Measurements from ENCODE around the gene MYL9. TPM values are rescaled to one million over a fixed set of nuclear protein-coding genes. Genes with fewer than 3 reads are reported as not detected.
A peak's percentile ranks its signal among the peaks of the same experiment; 100 is the strongest.

Gene MYL9
- total RNA-seq, 1 donor: 135 TPM

DNA sequence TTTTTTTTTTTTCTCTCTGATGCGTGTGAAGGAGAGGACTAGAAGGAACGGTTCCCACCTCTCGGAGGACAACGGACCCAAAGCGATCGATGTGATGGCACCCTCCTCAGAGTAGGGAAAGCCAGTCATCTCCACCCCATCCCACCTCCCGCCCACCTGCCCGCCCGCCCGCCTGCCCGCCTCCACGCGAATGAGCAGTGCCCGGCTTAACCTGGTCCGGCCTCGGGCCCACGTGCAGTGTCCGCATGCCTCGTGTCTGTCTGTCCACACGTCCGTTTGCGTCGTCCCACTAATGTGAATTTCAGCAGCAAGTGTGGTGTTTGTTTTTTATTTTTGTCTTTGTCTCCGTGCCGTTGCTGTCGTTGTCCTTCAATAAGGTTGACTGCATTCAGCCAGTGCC lies 42.1 kb upstream of the MYL9 start:
- Histone ChIP-seq H4K20me1 (ENCODE audit: insufficient read depth, low read length) (peaks cover 67% of the 10 kb centered on the region), H3K36me3 (ENCODE audit: insufficient read depth, low read length) (peaks cover 78% of the 10 kb centered on the region), H3K27me3 (ENCODE audit: insufficient read depth, low read length) (no peaks in the 10 kb centered on the region), H3K4me3 (ENCODE audit: insufficient read depth, low read length) (no peak overlapping the region), H3K79me2 (ENCODE audit: insufficient read depth, low read length) (peaks cover 89% of the 10 kb centered on the region), H2AFZ (ENCODE audit: low read length) (no peak overlapping the region), H3K9me3 (ENCODE audit: low read depth, low read length) (no peaks in the 10 kb centered on the region), H3K27ac (ENCODE audit: low read depth, low read length) (peak overlapping the region; percentile 62), H3K4me1 (ENCODE audit: insufficient read depth, low read length) (peaks cover 34% of the 10 kb centered on the region), H3K4me2 (ENCODE audit: insufficient read depth, low read length) (no peak overlapping the region)
- TF ChIP-seq, protein P1, sequence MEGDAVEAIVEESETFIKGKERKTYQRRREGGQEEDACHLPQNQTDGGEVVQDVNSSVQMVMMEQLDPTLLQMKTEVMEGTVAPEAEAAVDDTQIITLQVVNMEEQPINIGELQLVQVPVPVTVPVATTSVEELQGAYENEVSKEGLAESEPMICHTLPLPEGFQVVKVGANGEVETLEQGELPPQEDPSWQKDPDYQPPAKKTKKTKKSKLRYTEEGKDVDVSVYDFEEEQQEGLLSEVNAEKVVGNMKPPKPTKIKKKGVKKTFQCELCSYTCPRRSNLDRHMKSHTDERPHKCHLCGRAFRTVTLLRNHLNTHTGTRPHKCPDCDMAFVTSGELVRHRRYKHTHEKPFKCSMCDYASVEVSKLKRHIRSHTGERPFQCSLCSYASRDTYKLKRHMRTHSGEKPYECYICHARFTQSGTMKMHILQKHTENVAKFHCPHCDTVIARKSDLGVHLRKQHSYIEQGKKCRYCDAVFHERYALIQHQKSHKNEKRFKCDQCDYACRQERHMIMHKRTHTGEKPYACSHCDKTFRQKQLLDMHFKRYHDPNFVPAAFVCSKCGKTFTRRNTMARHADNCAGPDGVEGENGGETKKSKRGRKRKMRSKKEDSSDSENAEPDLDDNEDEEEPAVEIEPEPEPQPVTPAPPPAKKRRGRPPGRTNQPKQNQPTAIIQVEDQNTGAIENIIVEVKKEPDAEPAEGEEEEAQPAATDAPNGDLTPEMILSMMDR (IDR thresholded peaks at IDR 0.05; ENCODE audit: extremely low read depth, low read depth, low read length): no peak
- DNase-seq (ENCODE audit: insufficient read length, low spot score, missing footprints): no peak

DNA sequence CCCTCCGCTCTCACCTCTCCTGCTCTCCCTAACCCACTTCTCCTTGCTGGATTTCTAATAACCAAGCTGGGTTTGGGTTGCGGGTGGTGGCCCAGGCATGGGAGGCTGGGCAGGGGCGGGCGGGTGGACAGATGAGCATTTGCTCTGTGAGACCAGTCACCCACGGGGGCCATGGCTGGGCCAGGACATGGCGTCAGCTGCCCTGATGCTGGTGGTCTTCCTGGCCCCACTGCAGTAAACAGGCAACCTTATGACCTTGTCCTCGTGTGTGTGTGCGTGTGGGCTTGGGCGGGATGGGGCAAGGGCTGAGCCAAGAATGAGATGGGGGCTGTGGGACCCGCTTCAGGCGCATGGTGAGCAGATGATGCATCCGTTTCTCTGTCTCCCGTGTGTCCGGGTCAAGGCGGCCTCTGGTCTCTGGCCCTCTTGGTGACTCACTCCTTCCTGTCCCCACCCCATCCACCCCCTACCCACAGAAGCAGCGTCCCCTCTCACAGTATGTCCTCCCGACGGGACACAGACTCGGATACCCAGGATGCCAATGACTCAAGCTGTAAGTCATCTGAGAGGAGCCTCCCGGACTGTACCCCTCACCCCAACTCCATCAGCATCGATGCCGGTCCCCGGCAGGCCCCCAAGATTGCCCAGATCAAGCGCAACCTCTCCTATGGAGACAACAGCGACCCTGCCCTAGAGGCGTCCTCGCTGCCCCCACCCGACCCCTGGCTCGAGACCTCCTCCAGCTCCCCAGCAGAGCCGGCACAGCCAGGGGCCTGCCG lies 41.4 kb upstream of the MYL9 start:
- DNase-seq (ENCODE audit: insufficient read length, low spot score, missing footprints): peak; percentile 96
- no peak overlapping the region for H2AFZ ChIP-seq (ENCODE audit: low read length)
- peaks cover 61% of the 10 kb centered on the region for H4K20me1 ChIP-seq (ENCODE audit: insufficient read depth, low read length)
- peaks cover 89% of the 10 kb centered on the region for H3K79me2 ChIP-seq (ENCODE audit: insufficient read depth, low read length)
- H3K36me3 ChIP-seq (ENCODE audit: insufficient read depth, low read length): peaks cover 85% of the 10 kb centered on the region
- H3K4me2 ChIP-seq (ENCODE audit: insufficient read depth, low read length): no peak overlapping the region
- H3K9me3 ChIP-seq (ENCODE audit: low read depth, low read length): no peaks in the 10 kb centered on the region
- H3K27ac ChIP-seq (ENCODE audit: low read depth, low read length): peak overlapping the region; percentile 48
- no peak overlapping the region for H3K4me3 ChIP-seq (ENCODE audit: insufficient read depth, low read length)
- H3K27me3 ChIP-seq (ENCODE audit: insufficient read depth, low read length): no peaks in the 10 kb centered on the region
- TF ChIP-seq, protein P1 (IDR thresholded peaks at IDR 0.05; ENCODE audit: extremely low read depth, low read depth, low read length): no peak
- H3K4me1 ChIP-seq (ENCODE audit: insufficient read depth, low read length): peaks cover 30% of the 10 kb centered on the region

DNA sequence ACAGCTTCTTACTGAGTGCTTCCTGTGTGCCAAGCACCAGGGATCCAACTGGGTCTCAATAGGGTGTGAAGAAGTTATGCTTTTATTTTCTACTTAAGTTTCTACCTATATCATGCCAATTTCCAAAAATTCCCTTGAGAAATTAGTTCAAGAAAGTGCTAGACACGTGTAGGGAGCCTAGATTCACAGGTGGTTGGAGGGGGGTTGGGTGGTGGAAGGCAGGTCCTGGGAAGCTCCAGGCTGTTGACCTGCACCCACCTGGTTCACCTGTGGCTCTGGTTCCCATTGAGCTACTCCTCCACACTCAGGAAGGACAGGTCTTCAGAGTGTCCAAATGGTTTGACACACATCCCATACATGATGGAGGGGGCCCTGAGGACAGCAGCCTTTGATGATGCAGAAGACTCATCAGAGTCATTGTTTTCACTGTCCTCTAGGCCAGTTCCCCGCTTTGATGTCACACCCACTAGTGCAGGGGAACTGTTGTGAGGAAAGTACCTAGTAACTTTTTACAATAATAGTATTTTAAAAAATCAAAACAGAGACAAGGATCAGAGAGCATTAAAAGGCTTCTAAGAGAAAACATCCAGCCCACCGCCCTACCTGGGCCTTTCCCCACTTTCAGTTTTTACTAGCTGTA lies 39.8 kb upstream of the MYL9 start:
- no peak overlapping the region for H2AFZ ChIP-seq (ENCODE audit: low read length)
- peaks cover 60% of the 10 kb centered on the region for H4K20me1 ChIP-seq (ENCODE audit: insufficient read depth, low read length)
- H3K27me3 ChIP-seq (ENCODE audit: insufficient read depth, low read length): no peaks in the 10 kb centered on the region
- H3K4me3 ChIP-seq (ENCODE audit: insufficient read depth, low read length): no peak overlapping the region
- peaks cover 83% of the 10 kb centered on the region for H3K36me3 ChIP-seq (ENCODE audit: insufficient read depth, low read length)
- peaks cover 87% of the 10 kb centered on the region for H3K79me2 ChIP-seq (ENCODE audit: insufficient read depth, low read length)
- H3K4me1 ChIP-seq (ENCODE audit: insufficient read depth, low read length): peaks cover 30% of the 10 kb centered on the region
- TF ChIP-seq, protein P1 (IDR thresholded peaks at IDR 0.05; ENCODE audit: extremely low read depth, low read depth, low read length): no peak
- H3K27ac ChIP-seq (ENCODE audit: low read depth, low read length): no peak overlapping the region
- no peaks in the 10 kb centered on the region for H3K9me3 ChIP-seq (ENCODE audit: low read depth, low read length)
- no peak for DNase-seq (ENCODE audit: insufficient read length, low spot score, missing footprints)
- H3K4me2 ChIP-seq (ENCODE audit: insufficient read depth, low read length): no peak overlapping the region

DNA sequence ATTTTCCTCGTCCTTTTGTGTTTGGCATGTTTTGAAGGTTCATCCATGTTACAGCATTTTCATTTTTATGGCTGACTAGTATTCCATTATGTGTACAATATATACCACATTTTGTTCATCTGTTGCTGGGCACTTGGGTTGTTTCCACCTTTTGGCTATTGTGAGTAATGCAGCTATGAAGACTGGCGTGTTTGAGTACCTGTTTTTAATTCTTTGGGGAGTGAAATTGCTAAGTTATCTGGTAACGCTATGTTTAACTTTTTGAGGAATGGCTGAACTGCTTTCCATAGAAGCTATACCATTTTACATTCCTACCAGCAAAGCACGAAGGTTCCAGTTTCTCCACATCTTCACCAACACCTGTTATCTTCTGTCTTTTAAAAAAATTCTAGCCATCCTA lies 37.0 kb upstream of the MYL9 start:
- Histone ChIP-seq H2AFZ (ENCODE audit: low read length) (no peak overlapping the region), H3K4me2 (ENCODE audit: insufficient read depth, low read length) (no peak overlapping the region), H3K27me3 (ENCODE audit: insufficient read depth, low read length) (no peaks in the 10 kb centered on the region), H3K9me3 (ENCODE audit: low read depth, low read length) (no peaks in the 10 kb centered on the region), H3K4me1 (ENCODE audit: insufficient read depth, low read length) (peaks cover 8% of the 10 kb centered on the region), H3K79me2 (ENCODE audit: insufficient read depth, low read length) (peaks cover 80% of the 10 kb centered on the region), H3K4me3 (ENCODE audit: insufficient read depth, low read length) (no peak overlapping the region), H3K36me3 (ENCODE audit: insufficient read depth, low read length) (peaks cover 83% of the 10 kb centered on the region), H3K27ac (ENCODE audit: low read depth, low read length) (no peak overlapping the region), H4K20me1 (ENCODE audit: insufficient read depth, low read length) (peaks cover 51% of the 10 kb centered on the region)
- TF ChIP-seq, protein P1 (IDR thresholded peaks at IDR 0.05; ENCODE audit: extremely low read depth, low read depth, low read length): peak; percentile 20
- DNase-seq (ENCODE audit: insufficient read length, low spot score, missing footprints): no peak
